SIG-M5 treated with dmso at 0.1 percent for 504 hours (cell line): ENCODE results near the gene ATXN7L1.
"Not testable (repeated sequence)": the region's sequence is repeated elsewhere in the genome, so short reads cannot be mapped to it uniquely, and the experiment has no call there.

Experiments used
- DNase-seq: peaks from one replicate; lab custom pipeline; 2025; ENCODE audit not compliant: unreplicated experiment; lab: John Stamatoyannopoulos, UW

The ATXN7L1 gene

DNA sequence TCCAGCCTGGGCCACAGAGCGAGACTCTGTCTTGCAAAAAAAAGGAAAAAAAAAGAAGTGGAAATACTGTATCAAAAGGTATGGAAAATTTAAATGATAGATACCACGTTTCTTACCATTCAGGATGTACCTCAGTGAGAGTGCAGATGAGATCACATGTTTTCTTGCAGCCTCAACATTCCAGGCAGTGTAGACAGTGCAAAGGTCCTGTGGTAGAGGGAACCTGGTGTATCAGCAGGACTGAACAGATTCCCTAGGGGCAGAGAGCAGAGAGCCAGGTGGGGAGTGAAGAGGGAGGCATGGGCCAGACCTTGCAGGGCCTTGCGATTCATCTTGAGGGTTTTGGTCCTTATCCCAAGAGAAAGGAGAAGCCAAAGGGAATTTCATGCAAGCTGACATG is 17.7 kb upstream of the ATXN7L1 start:
- DNase-seq: no peak

GRCh38 chr7:105892387-105892786 is 16.0 kb upstream of the ATXN7L1 start:
- no peak for DNase-seq

- DNase-seq: no peak
These were observed 14.0 kb upstream of the ATXN7L1 start for GRCh38 chr7:105890290-105890997.

- no peak for DNase-seq
These were observed 11.3 kb upstream of the ATXN7L1 start for GRCh38 chr7:105887569-105888189.

DNA sequence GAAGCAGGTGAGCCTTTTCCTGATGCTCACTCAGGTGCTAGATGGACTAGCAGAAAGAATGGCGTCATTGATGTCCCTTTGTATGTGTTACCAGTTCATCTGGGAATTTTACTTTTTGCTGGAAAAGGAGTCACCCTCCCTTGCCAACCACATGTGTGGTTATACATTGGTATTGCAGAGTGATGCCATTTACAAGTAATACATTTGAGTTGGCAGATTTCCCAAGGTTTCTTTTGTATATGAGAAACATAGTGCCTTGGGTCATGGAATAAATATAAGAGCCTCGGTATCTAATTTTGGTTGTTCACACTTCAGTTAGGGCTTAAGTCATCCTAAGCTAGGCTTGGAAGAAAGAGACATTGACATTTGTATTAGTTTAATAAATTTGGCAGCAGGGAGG is 10.4 kb upstream of the ATXN7L1 start:
- no peak for DNase-seq

GRCh38 chr7:105885387-105886111 is 9.2 kb upstream of the ATXN7L1 start:
- DNase-seq: no peak

GRCh38 chr7:105883179-105883578 is 6.8 kb upstream of the ATXN7L1 start:
- DNase-seq: not testable (repeated sequence)

- no peak for DNase-seq
These were observed 5.0 kb upstream of the ATXN7L1 start for GRCh38 chr7:105881439-105881838.

GRCh38 chr7:105880571-105881330 is 4.4 kb upstream of the ATXN7L1 start:
- no peak for DNase-seq

- DNase-seq: no peak
These were observed 3.4 kb upstream of the ATXN7L1 start for GRCh38 chr7:105879782-105880181.

GRCh38 chr7:105878746-105879605 is 2.6 kb upstream of the ATXN7L1 start:
- DNase-seq: no peak

- DNase-seq: no peak
These were observed 1.3 kb upstream of the ATXN7L1 start for GRCh38 chr7:105877736-105878135.

GRCh38 chr7:105876964-105877601 is 684 bp upstream of the ATXN7L1 start:
- no peak for DNase-seq

GRCh38 chr7:105875505-105875904 is 894 bp downstream of the ATXN7L1 start:
- no peak for DNase-seq

DNA sequence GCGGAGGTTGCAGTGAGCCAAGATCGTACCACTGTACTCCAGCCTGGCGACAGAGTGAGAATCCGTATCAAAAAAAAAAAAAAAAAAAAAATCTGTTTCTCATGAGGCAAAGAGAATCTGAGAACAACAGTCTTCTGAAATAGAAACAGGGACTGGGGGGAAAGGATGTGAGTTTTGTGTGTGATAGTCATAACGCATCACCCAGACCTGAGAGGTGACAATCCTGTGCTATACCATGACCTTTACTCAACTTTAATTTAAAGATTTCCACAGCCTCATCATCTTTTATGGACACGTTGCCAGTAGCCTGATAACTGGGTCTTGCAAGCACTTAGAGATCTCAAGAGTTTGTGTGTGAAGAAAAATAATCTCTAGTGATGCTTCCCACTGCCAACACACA is 2.3 kb downstream of the ATXN7L1 start:
- no peak for DNase-seq

DNA sequence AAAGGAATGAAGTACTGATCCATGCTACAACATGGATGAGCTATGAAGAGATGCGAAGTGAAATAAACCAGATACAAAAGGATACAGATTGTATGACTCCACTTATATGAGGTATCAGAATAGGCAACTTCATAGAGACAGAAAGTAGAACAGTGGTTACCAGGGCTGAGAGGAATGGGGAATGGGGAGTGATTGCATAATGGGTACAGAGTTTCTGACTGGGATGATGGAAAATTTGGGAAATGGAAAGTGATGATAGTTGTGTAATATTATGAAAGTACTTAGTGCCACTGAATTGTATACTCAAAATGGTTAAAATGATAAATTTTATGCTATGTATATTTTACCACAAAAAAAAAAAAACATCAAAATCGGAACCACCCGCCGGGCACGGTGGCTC is 3.9 kb downstream of the ATXN7L1 start:
- no peak for DNase-seq

GRCh38 chr7:105871142-105871541 is 5.3 kb downstream of the ATXN7L1 start:
- no peak for DNase-seq

- DNase-seq: no peak
These were observed 10.1 kb downstream of the ATXN7L1 start for GRCh38 chr7:105866102-105866801.

DNA sequence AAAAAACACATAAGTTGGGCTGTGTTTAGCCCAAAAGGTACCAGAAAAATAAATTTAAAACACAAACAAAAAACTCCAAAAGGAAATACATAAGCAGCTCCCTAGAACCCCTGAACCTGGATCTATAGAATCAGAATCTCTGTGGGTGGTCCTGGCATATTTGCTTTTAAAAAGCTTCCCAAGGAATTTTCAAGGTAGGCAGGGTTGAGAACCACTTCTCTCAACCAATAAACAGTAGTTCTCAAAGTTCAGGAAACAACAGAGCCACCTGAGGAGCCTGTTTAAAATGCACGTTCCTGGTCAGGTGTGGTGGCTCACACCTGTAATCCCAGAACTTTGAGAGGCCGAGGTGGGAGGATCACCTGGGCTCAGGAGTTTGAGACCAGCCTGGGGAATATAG is 12.5 kb downstream of the ATXN7L1 start:
- no peak for DNase-seq
